ENCODE data around the gene ACOT9.

The ACOT9 gene

GRCh38 chrX:23737413-23737812, 5.7 kb downstream of the ACOT9 start:
- Histone ChIP-seq H3K79me2 (ENCODE audit: insufficient read depth, low read depth) (peaks cover 23% of the 10 kb centered on the region; the same call in 1 of the 2 replicates), H4K20me1 (ENCODE audit: insufficient read depth) (no peaks in the 10 kb centered on the region)

GRCh38 chrX:23736030-23736429, 7.0 kb downstream of the ACOT9 start:
- peaks cover 23% of the 10 kb centered on the region; the same call in 1 of the 2 replicates for H3K79me2 ChIP-seq (ENCODE audit: insufficient read depth, low read depth)
- H3K4me2 ChIP-seq: no peak overlapping the region
- no peak overlapping the region for H3K27ac ChIP-seq

More at GRCh38 chrX:23737413-23737812, 5.7 kb downstream of the ACOT9 start:
- no peak overlapping the region for H3K4me2 ChIP-seq
- peaks cover 29% of the 10 kb centered on the region for H3K4me1 ChIP-seq (ENCODE audit: low read depth, poor library complexity, severe bottlenecking)
- H3K4me3 ChIP-seq (IDR thresholded peaks at IDR 0.05; ENCODE audit: insufficient read depth, low read depth, low read length): no peak overlapping the region
- no peak overlapping the region for H2AFZ ChIP-seq (ENCODE audit: low read depth)
- no peak overlapping the region for H3K9ac ChIP-seq
- no peak overlapping the region for H3K27ac ChIP-seq
- no peaks in the 10 kb centered on the region for H3K36me3 ChIP-seq (ENCODE audit: insufficient read depth)
- TF ChIP-seq CTCF (conservative IDR thresholded peaks at IDR 0.05; ENCODE audit: low read depth, low read length): no peak
- H3K27me3 ChIP-seq (ENCODE audit: insufficient read depth, low read depth): no peaks in the 10 kb centered on the region

GRCh38 chrX:23732704-23733103, 10.4 kb downstream of the ACOT9 start:
- no peak overlapping the region for H2AFZ ChIP-seq (ENCODE audit: low read depth)
- H3K79me2 ChIP-seq (ENCODE audit: insufficient read depth, low read depth): peaks cover 14% of the 10 kb centered on the region; the same call in 1 of the 2 replicates
- no peak overlapping the region for H3K4me3 ChIP-seq (IDR thresholded peaks at IDR 0.05; ENCODE audit: insufficient read depth, low read depth, low read length)
- H3K4me1 ChIP-seq (ENCODE audit: low read depth, poor library complexity, severe bottlenecking): peaks cover 44% of the 10 kb centered on the region
- TF ChIP-seq CTCF (conservative IDR thresholded peaks at IDR 0.05; ENCODE audit: low read depth, low read length): no peak
- no peaks in the 10 kb centered on the region for H3K36me3 ChIP-seq (ENCODE audit: insufficient read depth)
- H3K27ac ChIP-seq: peak overlapping the region; percentile 69
- no peaks in the 10 kb centered on the region for H3K27me3 ChIP-seq (ENCODE audit: insufficient read depth, low read depth)
- peak overlapping the region; percentile 66 for H3K4me2 ChIP-seq
- H4K20me1 ChIP-seq (ENCODE audit: insufficient read depth): no peaks in the 10 kb centered on the region
- no peak overlapping the region for H3K9ac ChIP-seq

More at GRCh38 chrX:23736030-23736429, 7.0 kb downstream of the ACOT9 start:
- peaks cover 36% of the 10 kb centered on the region for H3K4me1 ChIP-seq (ENCODE audit: low read depth, poor library complexity, severe bottlenecking)
- TF ChIP-seq CTCF (conservative IDR thresholded peaks at IDR 0.05; ENCODE audit: low read depth, low read length): no peak
- no peak overlapping the region for H2AFZ ChIP-seq (ENCODE audit: low read depth)
- H4K20me1 ChIP-seq (ENCODE audit: insufficient read depth): no peaks in the 10 kb centered on the region
- H3K36me3 ChIP-seq (ENCODE audit: insufficient read depth): no peaks in the 10 kb centered on the region
- H3K4me3 ChIP-seq (IDR thresholded peaks at IDR 0.05; ENCODE audit: insufficient read depth, low read depth, low read length): no peak overlapping the region
- H3K27me3 ChIP-seq (ENCODE audit: insufficient read depth, low read depth): no peaks in the 10 kb centered on the region
- no peak overlapping the region for H3K9ac ChIP-seq

- Histone ChIP-seq H3K9ac (no peak overlapping the region), H3K79me2 (ENCODE audit: insufficient read depth, low read depth) (peaks cover 14% of the 10 kb centered on the region; the same call in 1 of the 2 replicates), H3K36me3 (ENCODE audit: insufficient read depth) (no peaks in the 10 kb centered on the region), H3K4me3 (IDR thresholded peaks at IDR 0.05; ENCODE audit: insufficient read depth, low read depth, low read length) (no peak overlapping the region), H4K20me1 (ENCODE audit: insufficient read depth) (no peaks in the 10 kb centered on the region), H3K4me2 (peak overlapping the region; percentile 66), H3K27me3 (ENCODE audit: insufficient read depth, low read depth) (no peaks in the 10 kb centered on the region), H3K27ac (peak overlapping the region; percentile 69), H3K4me1 (ENCODE audit: low read depth, poor library complexity, severe bottlenecking) (peaks cover 44% of the 10 kb centered on the region), H2AFZ (ENCODE audit: low read depth) (no peak overlapping the region)
- TF ChIP-seq CTCF (conservative IDR thresholded peaks at IDR 0.05; ENCODE audit: low read depth, low read length): no peak
These were observed 11.1 kb downstream of the ACOT9 start for GRCh38 chrX:23731951-23732350.

All from KMS-11 (cell line).